HepG2 (cell line): ENCODE results near the gene SMURF2. TPM values are rescaled to one million over a fixed set of nuclear protein-coding genes. Genes with fewer than 3 reads are reported as not detected.

ENCODE experiments used
- DMAP1 ChIP-seq: IDR thresholded peaks from 2 replicates; pipeline ENCODE4 v1.6.1; 2016
- DMTF1 ChIP-seq: sonication (generic); formaldehyde crosslinking; IDR thresholded peaks from 2 replicates; pipeline ENCODE4 v1.4.0; 2020; ENCODE audit warnings: mild to moderate bottlenecking, missing genetic modification reagents
- MAZ ChIP-seq, 2 experiments: sonication (generic) in 1 of 2; formaldehyde crosslinking in 1 of 2; IDR thresholded peaks; 2 replicates each; pipeline versions ENCODE4 v1.5.0 to v1.6.1; 2012 to 2020; ENCODE audit warnings: low read depth in 2 of 2, mild to moderate bottlenecking in 2 of 2, borderline replicate concordance in 1 of 2, improper control_type of control experiment in 1 of 2, low read length in 1 of 2, missing genetic modification reagents in 1 of 2, moderate library complexity in 1 of 2
- NCOR1 ChIP-seq: fragments of 200-600 bp; sonication (generic); IDR thresholded peaks from 2 replicates; pipeline ENCODE4 v1.7.0; 2017; ENCODE audit warnings: antibody characterized with exemption, low read length, borderline replicate concordance
- NR0B2 ChIP-seq: sonication (generic); formaldehyde crosslinking; IDR thresholded peaks from 2 replicates; pipeline ENCODE4 v1.4.0; 2020; ENCODE audit warnings: mild to moderate bottlenecking, missing genetic modification reagents
- SMC3 ChIP-seq: IDR thresholded peaks from 2 replicates; pipeline ENCODE4 v1.6.1; 2011; ENCODE audit warnings: low read length, improper control_type of control experiment
- SRY ChIP-seq: sonication (generic); formaldehyde crosslinking; IDR thresholded peaks from 2 replicates; pipeline ENCODE4 v1.8.0; 2022; ENCODE audit warnings: mild to moderate bottlenecking, missing genetic modification reagents
- ZNF407 ChIP-seq: sonication (generic); formaldehyde crosslinking; IDR thresholded peaks from one replicate; pipeline ENCODE4 v1.5.1; 2020; ENCODE audit warnings: mild to moderate bottlenecking, missing genetic modification reagents; ENCODE audit errors: not compliant biosample characterization
- ZNF747 ChIP-seq: sonication (generic); formaldehyde crosslinking; IDR thresholded peaks from 2 replicates; pipeline ENCODE4 v1.8.1; 2023; ENCODE audit warnings: missing genetic modification reagents, mild to moderate bottlenecking, borderline replicate concordance
- ZNF891 ChIP-seq: sonication (generic); formaldehyde crosslinking; IDR thresholded peaks from 2 replicates; pipeline ENCODE4 v1.5.0; 2020; ENCODE audit warnings: mild to moderate bottlenecking, missing genetic modification reagents
- polyA plus RNA-seq, 8 experiments: library from polyadenylated mRNA; depleted of rRNA in 3 of 8; stranded (reverse) in 7 of 8; unstranded in 1 of 8; fragments of >200 nt; fragmentation: Illumina TruSeq in 4 of 8; extraction: Trizol in 4 of 8; gene quantifications; 2 replicates each; pipeline versions ENCODE4 v1.2.1 to v1.2.3, GENCODE V29; 2011 to 2016; ENCODE audit warnings: low read depth in 4 of 8, missing spikeins in 1 of 8, mixed read lengths in 1 of 8; ENCODE audit not compliant: insufficient read depth in 1 of 8
- total RNA-seq, 5 experiments: library from RNA; depleted of rRNA; stranded (reverse); fragments of >200 nt; fragmentation: Illumina TruSeq; extraction: Trizol; gene quantifications; 2 replicates each; pipeline ENCODE4 v1.2.3, GENCODE V29; 2016; ENCODE audit warnings: low read depth in 1 of 5
- TF ChIP-seq, protein P1 (sequence below): sonication (generic); formaldehyde crosslinking; IDR thresholded peaks from 2 replicates; pipeline ENCODE4 v1.8.1; 2023; ENCODE audit warnings: mild to moderate bottlenecking, missing genetic modification reagents
- TF ChIP-seq, protein P2 (sequence below): sonication (generic); formaldehyde crosslinking; IDR thresholded peaks from 2 replicates; pipeline ENCODE4 v1.8.0; 2022; ENCODE audit warnings: missing genetic modification reagents, mild to moderate bottlenecking, inconsistent platforms, borderline replicate concordance

SMURF2 gene
- total and polyA plus RNA-seq, 2 of the 13 experiments (the other 11 are each of a cell fraction or from before 2014, with no cell fraction given): 14.9 to 24.3 TPM

DNA sequence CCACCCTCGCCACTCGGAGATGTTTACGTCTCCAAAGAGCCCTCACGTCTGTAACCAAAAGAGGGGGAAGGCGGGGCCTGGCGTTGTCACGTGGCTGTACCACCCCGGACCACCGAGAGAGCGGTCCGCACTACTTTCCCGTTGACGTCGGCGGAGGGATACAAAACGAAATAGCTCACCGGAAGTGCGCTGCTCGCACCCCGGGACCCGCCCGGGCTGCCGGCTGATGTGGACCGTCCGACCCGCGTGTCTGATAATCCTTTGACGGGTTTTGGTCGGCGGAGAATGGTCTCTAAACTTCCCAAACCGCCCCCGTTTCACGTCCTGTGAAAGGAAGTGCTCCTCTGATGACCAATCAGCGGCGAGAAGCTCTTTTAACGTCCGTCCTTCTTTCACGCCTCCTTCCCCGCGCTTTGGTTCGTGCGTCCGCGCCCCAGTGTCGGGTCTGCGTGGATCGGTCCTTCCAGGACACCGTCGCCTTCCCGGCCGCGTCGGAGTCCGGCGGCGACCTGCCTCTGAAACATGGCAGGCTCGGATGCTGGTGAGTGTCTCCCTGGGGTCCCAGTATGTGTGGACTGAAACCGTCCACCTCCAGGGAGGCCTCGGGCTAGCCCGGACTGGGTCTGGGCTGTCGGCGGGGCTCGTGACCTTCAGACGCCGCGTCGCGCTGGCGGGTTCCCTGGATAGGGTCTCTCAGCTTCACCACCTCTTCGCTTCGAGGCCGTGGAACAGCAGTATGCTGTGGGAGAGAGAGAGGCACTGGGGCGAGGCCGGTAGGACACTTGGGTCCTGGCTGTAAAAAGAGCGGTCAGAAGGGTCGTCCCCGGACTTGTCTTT lies 155.3 kb downstream of the SMURF2 start, which contains the start of gene CEP95 (continued):
- TF ChIP-seq ZNF407 (CRISPR knock-in tag) (peak; percentile 59), SRY (CRISPR knock-in tag) (0 out of 2 replicates have a peak, but pooled peaks have one; percentile 43), NCOR1 (peak; percentile 73; the same call in 1 of the 2 replicates), NR0B2 (peak; percentile 98), ZNF891 (CRISPR knock-in tag) (peak; percentile 89), MAZ (IDR thresholded peaks at IDR 0.05; ENCODE audit: borderline replicate concordance, low read depth, low read length) (no peak; the same call in 1 of the 2 replicates), MAZ (CRISPR knock-in tag; IDR thresholded peaks at IDR 0.05; ENCODE audit: low read depth) (peak; percentile 43; the same call in 1 of the 2 replicates), DMTF1 (CRISPR knock-in tag) (no peak; the same call in 1 of the 2 replicates), ZNF747 (peak; percentile 90), DMAP1 (peak; percentile 99), SMC3 (no peak)
- TF ChIP-seq, protein P1, sequence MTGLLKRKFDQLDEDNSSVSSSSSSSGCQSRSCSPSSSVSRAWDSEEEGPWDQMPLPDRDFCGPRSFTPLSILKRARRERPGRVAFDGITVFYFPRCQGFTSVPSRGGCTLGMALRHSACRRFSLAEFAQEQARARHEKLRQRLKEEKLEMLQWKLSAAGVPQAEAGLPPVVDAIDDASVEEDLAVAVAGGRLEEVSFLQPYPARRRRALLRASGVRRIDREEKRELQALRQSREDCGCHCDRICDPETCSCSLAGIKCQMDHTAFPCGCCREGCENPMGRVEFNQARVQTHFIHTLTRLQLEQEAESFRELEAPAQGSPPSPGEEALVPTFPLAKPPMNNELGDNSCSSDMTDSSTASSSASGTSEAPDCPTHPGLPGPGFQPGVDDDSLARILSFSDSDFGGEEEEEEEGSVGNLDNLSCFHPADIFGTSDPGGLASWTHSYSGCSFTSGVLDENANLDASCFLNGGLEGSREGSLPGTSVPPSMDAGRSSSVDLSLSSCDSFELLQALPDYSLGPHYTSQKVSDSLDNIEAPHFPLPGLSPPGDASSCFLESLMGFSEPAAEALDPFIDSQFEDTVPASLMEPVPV (CRISPR knock-in tag): no peak; the same call in 1 of the 2 replicates
- TF ChIP-seq, protein P2, sequence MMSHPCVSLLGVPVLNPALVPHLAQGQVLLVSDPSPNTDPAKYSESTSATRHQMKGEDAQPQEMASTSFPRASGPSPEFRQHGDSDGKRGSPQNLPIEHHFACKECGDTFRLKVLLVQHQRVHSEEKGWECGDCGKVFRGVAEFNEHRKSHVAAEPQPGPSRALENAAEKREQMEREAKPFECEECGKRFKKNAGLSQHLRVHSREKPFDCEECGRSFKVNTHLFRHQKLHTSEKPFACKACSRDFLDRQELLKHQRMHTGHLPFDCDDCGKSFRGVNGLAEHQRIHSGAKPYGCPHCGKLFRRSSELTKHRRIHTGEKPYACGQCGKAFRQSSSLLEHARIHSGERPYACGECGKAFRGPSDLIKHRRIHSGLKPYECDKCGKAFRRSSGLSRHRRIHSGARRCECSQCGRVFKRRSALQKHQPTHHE (CRISPR knock-in tag): peak; percentile 84; the same call in 1 of the 2 replicates
